ENCODE results near the gene C14orf180.

- no peak for TF ChIP-seq CTCF (IDR thresholded peaks at IDR 0.05)
- no peak for TF ChIP-seq POLR2A (IDR thresholded peaks at IDR 0.05)
Observed at GRCh38 chr14:104569435-104569834, 10.1 kb upstream of the C14orf180 start.

All from adrenal gland (tissue), 5 donors.